ENCODE results near the gene C5orf52. TPM values are rescaled to one million over a fixed set of nuclear protein-coding genes. Genes with fewer than 3 reads are reported as not detected.
"Not testable (repeated sequence)": the region's sequence is repeated elsewhere in the genome, so short reads cannot be mapped to it uniquely, and the experiment has no call there.

C5orf52 gene
- total RNA-seq, 1 donor from 2014 or later, result not detected

DNA sequence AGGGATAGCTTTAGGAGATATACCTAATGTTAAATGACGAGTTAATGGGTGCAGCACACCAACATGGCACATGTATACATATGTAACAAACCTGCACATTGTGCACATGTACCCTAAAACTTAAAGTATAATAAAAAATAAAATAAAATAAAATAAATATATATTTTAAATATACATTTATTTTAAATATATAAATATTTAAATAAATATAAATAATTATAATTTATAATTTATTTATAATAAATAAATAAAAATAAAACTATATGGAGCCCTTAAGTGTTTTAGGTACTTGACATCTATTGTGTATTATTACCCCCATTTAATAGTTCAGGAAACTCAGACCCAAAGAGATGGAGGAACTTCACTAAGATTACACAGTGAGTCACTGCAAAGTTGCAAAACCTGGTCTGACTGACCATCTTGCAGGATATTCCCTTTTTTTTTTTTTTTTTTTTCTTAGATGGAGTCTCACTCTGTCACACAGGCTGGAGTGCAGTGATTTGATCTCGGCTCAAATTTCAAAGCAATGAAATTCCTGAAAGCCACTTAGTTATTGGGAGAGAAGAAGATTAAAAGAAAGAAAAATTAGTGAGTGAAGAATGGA is 5.8 kb upstream of the C5orf52 start:
- Mint-ChIP-seq H3K27me3 (ENCODE audit: unreplicated experiment) (peaks cover 11% of the 10 kb centered on the region), H3K4me3 (ENCODE audit: unreplicated experiment) (no peak overlapping the region), H3K9me3 (ENCODE audit: unreplicated experiment) (no peaks in the 10 kb centered on the region), H3K4me1 (ENCODE audit: low read depth, unreplicated experiment) (no peaks in the 10 kb centered on the region), H3K27ac (ENCODE audit: unreplicated experiment) (no peak overlapping the region), H3K36me3 (ENCODE audit: unreplicated experiment) (peaks cover 4% of the 10 kb centered on the region)
- no peak for DNase-seq
- TF ChIP-seq, protein P1, sequence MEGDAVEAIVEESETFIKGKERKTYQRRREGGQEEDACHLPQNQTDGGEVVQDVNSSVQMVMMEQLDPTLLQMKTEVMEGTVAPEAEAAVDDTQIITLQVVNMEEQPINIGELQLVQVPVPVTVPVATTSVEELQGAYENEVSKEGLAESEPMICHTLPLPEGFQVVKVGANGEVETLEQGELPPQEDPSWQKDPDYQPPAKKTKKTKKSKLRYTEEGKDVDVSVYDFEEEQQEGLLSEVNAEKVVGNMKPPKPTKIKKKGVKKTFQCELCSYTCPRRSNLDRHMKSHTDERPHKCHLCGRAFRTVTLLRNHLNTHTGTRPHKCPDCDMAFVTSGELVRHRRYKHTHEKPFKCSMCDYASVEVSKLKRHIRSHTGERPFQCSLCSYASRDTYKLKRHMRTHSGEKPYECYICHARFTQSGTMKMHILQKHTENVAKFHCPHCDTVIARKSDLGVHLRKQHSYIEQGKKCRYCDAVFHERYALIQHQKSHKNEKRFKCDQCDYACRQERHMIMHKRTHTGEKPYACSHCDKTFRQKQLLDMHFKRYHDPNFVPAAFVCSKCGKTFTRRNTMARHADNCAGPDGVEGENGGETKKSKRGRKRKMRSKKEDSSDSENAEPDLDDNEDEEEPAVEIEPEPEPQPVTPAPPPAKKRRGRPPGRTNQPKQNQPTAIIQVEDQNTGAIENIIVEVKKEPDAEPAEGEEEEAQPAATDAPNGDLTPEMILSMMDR (IDR thresholded peaks at IDR 0.05; ENCODE audit: partially characterized antibody, unreplicated experiment), result no peak

DNA sequence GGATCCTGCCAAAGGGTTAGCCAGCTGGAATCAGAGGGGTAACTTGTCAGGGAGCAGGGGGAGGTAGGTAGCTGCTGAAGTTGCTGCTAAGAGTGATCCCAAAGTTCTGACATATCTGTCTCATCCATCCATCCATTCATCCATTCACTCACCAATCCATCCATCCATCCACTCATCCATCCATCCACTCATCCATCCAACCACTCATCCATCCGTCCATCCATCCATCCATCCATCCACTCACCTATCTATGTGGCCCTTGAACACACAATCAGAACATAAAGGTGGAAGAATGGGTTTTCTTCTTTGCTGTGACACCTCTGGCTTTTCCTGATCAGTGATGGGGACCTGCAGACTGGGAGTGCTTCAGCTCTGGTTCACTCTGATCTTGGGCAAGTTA is 3.0 kb upstream of the C5orf52 start:
- Mint-ChIP-seq H3K27ac (ENCODE audit: unreplicated experiment) (no peak overlapping the region), H3K4me1 (ENCODE audit: low read depth, unreplicated experiment) (peaks cover 3% of the 10 kb centered on the region), H3K9me3 (ENCODE audit: unreplicated experiment) (no peaks in the 10 kb centered on the region), H3K4me3 (ENCODE audit: unreplicated experiment) (no peak overlapping the region), H3K36me3 (ENCODE audit: unreplicated experiment) (peaks cover 9% of the 10 kb centered on the region), H3K27me3 (ENCODE audit: unreplicated experiment) (peaks cover 22% of the 10 kb centered on the region)
- no peak for DNase-seq
- TF ChIP-seq, protein P1 (IDR thresholded peaks at IDR 0.05; ENCODE audit: partially characterized antibody, unreplicated experiment), result no peak

DNA sequence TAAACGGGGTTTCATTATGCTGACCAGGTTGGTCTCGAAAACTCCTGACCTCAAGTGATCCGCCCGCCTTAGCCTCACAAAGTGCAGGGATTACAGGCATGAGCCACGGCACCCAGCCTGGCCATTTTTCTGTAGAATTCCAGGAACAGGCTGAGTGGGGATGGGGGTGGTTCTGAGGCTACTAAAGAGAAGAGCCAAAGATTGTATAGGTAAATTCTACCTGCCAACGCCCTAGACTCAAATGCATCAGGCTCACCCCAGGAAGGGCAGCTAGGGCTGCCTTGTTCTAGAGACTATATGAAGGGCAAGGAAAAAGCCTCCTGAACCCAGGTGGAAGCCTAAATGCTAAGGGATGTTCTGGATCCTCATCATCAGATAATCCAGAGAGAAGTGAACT is 1.6 kb upstream of the C5orf52 start:
- no peaks in the 10 kb centered on the region for H3K9me3 Mint-ChIP-seq (ENCODE audit: unreplicated experiment)
- H3K4me3 Mint-ChIP-seq (ENCODE audit: unreplicated experiment), result peak overlapping the region; percentile 96
- H3K27me3 Mint-ChIP-seq (ENCODE audit: unreplicated experiment), result peaks cover 22% of the 10 kb centered on the region
- TF ChIP-seq, protein P1 (IDR thresholded peaks at IDR 0.05; ENCODE audit: partially characterized antibody, unreplicated experiment), result no peak
- DNase-seq, result no peak
- H3K27ac Mint-ChIP-seq (ENCODE audit: unreplicated experiment), result no peak overlapping the region
- peaks cover 3% of the 10 kb centered on the region for H3K4me1 Mint-ChIP-seq (ENCODE audit: low read depth, unreplicated experiment)
- peaks cover 9% of the 10 kb centered on the region for H3K36me3 Mint-ChIP-seq (ENCODE audit: unreplicated experiment)

DNA sequence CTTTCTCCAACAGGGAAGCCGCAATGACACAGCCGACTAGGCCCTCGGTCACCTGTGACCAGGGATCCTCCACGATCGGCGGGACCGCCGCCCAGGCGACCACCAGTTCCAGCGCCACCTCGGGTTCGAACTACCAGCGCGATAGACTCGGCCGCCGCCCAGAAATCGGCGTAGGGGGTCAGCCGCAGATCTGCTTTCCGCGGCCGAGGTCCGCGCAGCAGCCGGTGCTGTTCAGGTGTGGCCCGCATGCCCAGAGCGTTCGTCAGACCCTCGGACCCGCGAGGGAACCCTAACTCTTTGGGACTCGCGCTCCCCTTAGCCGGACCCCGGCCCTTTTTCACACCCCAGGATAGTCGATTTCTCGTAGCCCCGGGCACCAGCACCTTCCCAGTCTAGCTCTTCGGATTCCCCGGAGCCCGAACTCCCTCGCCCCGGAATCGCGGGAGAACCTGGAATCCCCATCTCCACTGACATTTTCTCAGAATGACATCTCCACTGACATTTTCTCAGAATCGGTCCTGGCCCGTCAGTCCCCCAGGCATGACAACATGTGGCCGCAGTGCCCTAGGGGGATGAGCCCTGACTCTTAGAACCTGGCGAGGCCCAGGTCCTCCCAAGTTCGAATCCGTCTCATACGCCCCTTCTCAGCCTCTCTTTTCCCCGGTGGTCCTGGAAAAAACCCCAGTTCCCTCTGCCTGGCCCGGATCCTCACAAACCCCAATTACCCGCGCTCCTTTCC is 428 bp downstream of the C5orf52 start:
- H3K4me1 Mint-ChIP-seq (ENCODE audit: low read depth, unreplicated experiment), result peaks cover 3% of the 10 kb centered on the region
- peak overlapping the region; percentile 96 for H3K4me3 Mint-ChIP-seq (ENCODE audit: unreplicated experiment)
- H3K36me3 Mint-ChIP-seq (ENCODE audit: unreplicated experiment), result peaks cover 9% of the 10 kb centered on the region
- no peak for DNase-seq
- TF ChIP-seq, protein P1 (IDR thresholded peaks at IDR 0.05; ENCODE audit: partially characterized antibody, unreplicated experiment), result no peak
- H3K27me3 Mint-ChIP-seq (ENCODE audit: unreplicated experiment), result peaks cover 22% of the 10 kb centered on the region
- H3K27ac Mint-ChIP-seq (ENCODE audit: unreplicated experiment), result peak overlapping the region; percentile 33
- H3K9me3 Mint-ChIP-seq (ENCODE audit: unreplicated experiment), result no peaks in the 10 kb centered on the region

DNA sequence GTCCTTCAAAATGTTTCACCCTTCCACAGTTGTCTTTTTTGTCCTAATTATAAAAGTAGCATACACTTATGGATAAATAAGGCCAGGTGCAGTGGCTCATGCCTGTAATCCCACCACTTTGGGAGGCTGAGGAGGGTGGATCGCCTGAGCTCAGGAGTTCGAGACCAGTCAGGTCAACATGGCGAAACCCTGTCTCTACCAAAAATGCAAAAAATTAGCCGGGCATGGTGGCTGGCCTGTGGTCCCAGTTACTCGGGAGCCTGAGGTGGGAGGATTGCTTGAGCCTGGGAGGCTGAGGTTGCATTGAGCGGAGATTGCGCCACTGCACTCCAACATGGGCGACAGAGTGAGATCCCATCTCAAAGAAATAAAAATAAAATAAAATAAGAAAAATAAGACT is 1.6 kb downstream of the C5orf52 start:
- Mint-ChIP-seq H3K4me1 (ENCODE audit: low read depth, unreplicated experiment) (peaks cover 3% of the 10 kb centered on the region), H3K27me3 (ENCODE audit: unreplicated experiment) (peaks cover 22% of the 10 kb centered on the region), H3K4me3 (ENCODE audit: unreplicated experiment) (no peak overlapping the region), H3K36me3 (ENCODE audit: unreplicated experiment) (peaks cover 9% of the 10 kb centered on the region), H3K27ac (ENCODE audit: unreplicated experiment) (no peak overlapping the region), H3K9me3 (ENCODE audit: unreplicated experiment) (no peaks in the 10 kb centered on the region)
- TF ChIP-seq, protein P1 (IDR thresholded peaks at IDR 0.05; ENCODE audit: partially characterized antibody, unreplicated experiment), result no peak
- DNase-seq, result no peak

DNA sequence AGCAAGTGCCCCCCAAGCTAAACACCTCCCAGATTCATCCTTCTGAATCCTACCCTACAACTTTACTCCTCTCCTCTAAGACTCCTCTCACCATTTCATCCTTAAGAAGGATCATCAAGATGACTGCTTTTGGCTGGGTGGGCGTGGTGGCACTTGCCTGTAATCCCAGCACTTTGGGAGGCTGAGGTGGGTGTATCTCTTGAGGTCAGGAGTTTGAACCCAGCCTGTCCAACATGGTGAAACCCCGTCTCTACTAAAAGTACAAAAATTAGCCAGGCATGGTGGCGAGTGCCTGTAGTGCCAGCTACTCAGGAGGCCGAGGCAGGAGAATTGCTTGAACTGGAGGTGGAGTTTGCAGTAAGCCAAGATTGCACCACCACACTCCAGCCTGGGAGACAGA is 3.0 kb downstream of the C5orf52 start:
- H3K27ac Mint-ChIP-seq (ENCODE audit: unreplicated experiment); H3K4me1 Mint-ChIP-seq (ENCODE audit: low read depth, unreplicated experiment); DNase-seq; H3K36me3 Mint-ChIP-seq (ENCODE audit: unreplicated experiment); H3K4me3 Mint-ChIP-seq (ENCODE audit: unreplicated experiment); H3K9me3 Mint-ChIP-seq (ENCODE audit: unreplicated experiment): not testable (repeated sequence)
- peaks cover 18% of the 10 kb centered on the region for H3K27me3 Mint-ChIP-seq (ENCODE audit: unreplicated experiment)
